Mesothelial cell of epicardium (in vitro differentiated cells): Measurements from ENCODE around the gene PRMT7. TPM values are rescaled to one million over a fixed set of nuclear protein-coding genes. Genes with fewer than 3 reads are reported as not detected.

Experiments
- DNase-seq, 2 experiments: peaks; one replicate each; pipeline ENCODE4 v3.0.0; 2021; ENCODE audit warnings: low spot score in 2 of 2; ENCODE audit not compliant: unreplicated experiment in 2 of 2
- H3K27ac Mint-ChIP-seq: 2 replicates; pipeline ENCODE4 v1.8.0; 2021; ENCODE audit warnings: mixed read lengths
- H3K27me3 Mint-ChIP-seq: 2 replicates; pipeline ENCODE4 v1.8.0; 2021; ENCODE audit warnings: low read depth, mixed read lengths
- H3K36me3 Mint-ChIP-seq: 2 replicates; pipeline ENCODE4 v1.8.0; 2021; ENCODE audit warnings: mixed read lengths
- H3K4me1 Mint-ChIP-seq: 2 replicates; pipeline ENCODE4 v1.8.0; 2021; ENCODE audit warnings: mixed read lengths
- H3K4me3 Mint-ChIP-seq: 2 replicates; pipeline ENCODE4 v1.8.0; 2021; ENCODE audit warnings: mild to moderate bottlenecking, moderate library complexity, mixed read lengths
- H3K9me3 Mint-ChIP-seq: 2 replicates; pipeline ENCODE4 v1.8.0; 2021; ENCODE audit warnings: mixed read lengths
- total RNA-seq: library from RNA; stranded (reverse); gene quantifications from 3 replicates; pipeline ENCODE4 v1.2.1, GENCODE V29; 2021
- TF ChIP-seq, protein P1 (sequence below): fragments of 200-600 bp; sonication (generic); IDR thresholded peaks from one replicate; pipeline ENCODE4 v1.5.0; 2021; ENCODE audit warnings: antibody characterized with exemption; ENCODE audit not compliant: unreplicated experiment

The PRMT7 gene
- total RNA-seq, 1 donor from 2014 or later: 77.9 TPM

DNA sequence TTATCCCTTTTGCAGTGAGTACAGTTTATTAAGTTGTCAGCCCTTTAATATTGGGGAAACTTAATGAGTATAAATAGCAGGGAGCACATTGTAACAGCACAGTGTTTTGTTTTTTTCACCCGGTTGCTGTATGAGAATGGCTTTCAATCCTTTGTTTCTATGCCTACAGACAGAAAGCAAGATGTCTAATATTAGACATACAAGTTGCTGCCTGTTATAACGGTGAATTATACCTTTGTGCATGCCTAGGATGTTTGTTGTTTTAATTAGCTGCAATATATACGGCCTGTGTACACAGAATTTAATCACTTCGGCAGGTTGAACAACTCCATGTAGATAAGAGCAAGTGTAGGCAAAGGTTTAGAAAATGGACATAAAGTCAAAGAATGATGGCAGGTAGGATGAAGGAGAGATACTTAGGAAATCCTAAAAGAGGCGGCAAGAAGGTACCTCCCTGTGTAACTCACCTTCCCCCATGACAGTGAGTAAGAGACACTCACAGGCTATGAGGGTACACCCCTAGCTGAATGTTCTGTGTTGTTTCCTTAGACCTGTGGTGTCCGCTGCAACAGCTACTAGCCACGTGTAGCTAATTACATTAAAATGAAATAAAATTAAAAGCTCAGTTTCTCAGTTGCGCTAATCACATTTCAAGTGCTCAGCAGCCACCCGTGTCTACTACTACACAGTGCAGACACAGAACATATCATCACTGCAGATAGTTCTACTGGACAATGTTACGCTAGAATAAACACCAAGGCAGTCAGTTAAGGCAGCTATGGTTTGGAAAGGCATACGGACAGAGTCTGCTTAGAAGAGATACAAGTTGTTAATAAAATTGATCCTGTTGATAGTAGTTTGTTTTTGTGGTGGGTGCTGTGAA lies 11.0 kb upstream of the PRMT7 start:
- Mint-ChIP-seq H3K27ac (peak overlapping the region; percentile 88), H3K9me3 (no peaks in the 10 kb centered on the region), H3K4me1 (peaks cover 34% of the 10 kb centered on the region), H3K27me3 (no peaks in the 10 kb centered on the region), H3K36me3 (peaks cover 32% of the 10 kb centered on the region), H3K4me3 (no peak overlapping the region)
- no peak for DNase-seq
- TF ChIP-seq, protein P1, sequence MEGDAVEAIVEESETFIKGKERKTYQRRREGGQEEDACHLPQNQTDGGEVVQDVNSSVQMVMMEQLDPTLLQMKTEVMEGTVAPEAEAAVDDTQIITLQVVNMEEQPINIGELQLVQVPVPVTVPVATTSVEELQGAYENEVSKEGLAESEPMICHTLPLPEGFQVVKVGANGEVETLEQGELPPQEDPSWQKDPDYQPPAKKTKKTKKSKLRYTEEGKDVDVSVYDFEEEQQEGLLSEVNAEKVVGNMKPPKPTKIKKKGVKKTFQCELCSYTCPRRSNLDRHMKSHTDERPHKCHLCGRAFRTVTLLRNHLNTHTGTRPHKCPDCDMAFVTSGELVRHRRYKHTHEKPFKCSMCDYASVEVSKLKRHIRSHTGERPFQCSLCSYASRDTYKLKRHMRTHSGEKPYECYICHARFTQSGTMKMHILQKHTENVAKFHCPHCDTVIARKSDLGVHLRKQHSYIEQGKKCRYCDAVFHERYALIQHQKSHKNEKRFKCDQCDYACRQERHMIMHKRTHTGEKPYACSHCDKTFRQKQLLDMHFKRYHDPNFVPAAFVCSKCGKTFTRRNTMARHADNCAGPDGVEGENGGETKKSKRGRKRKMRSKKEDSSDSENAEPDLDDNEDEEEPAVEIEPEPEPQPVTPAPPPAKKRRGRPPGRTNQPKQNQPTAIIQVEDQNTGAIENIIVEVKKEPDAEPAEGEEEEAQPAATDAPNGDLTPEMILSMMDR: no peak

DNA sequence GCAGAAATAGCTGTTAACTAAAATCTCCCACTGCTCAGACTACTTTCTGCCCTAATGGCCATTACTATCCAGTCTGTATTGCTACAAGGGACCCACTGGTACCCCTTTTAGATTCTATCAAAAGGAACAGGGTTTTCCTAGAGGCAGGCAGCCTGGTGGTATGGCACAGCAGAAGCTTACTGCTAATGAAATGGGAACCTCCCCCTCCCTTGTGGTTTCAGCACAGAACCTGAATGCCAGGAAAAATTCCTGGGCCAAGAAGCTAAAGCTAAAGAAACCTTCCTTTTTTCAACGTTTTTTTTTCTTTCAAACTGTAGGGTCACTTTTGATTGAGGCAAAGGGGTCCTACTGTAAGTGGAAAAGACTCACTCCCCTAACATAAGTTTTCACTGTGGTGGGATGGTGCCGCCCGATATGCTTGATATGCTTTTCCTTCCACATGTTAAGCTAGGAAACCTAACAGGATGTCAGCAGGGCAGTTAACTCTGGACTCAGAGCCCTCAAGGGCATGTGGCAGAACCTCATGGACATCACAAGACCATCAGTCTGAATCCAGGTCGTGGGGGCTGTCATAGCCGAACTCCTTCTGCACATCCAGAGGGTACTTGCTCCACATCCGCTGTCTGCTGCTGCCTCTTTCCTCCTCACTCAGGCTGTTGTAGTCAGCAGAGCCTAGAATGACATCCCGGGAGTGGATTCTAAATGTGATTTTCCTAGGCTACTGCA lies 9.9 kb upstream of the PRMT7 start:
- H3K9me3 Mint-ChIP-seq: no peaks in the 10 kb centered on the region
- TF ChIP-seq, protein P1: no peak
- H3K4me1 Mint-ChIP-seq: peaks cover 34% of the 10 kb centered on the region
- H3K27ac Mint-ChIP-seq: peak overlapping the region; percentile 60
- H3K27me3 Mint-ChIP-seq: no peaks in the 10 kb centered on the region
- peaks cover 40% of the 10 kb centered on the region for H3K36me3 Mint-ChIP-seq
- no peak overlapping the region for H3K4me3 Mint-ChIP-seq
- DNase-seq: no peak

DNA sequence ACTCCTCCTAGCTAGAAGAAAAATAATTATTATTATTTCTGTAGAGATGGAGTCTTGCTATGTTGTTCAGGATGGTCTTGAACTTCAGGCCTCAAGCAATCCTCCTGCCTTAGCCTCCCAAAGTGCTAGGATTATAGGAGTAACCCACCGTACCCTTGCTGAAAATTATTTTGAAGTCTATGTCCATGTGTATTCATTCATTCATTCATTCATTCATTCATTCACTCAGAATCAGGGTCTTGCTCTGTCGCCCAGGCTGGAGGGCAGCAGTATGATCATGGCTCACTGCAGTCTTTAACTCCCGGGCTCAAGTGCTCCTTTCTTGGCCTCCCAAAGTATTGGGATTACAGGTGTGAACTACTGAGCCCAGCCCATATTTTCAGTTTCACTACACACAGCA lies 4.2 kb upstream of the PRMT7 start:
- peaks cover 12% of the 10 kb centered on the region for H3K4me1 Mint-ChIP-seq
- H3K4me3 Mint-ChIP-seq: no peak overlapping the region
- TF ChIP-seq, protein P1: no peak
- H3K36me3 Mint-ChIP-seq: peaks cover 35% of the 10 kb centered on the region
- H3K27me3 Mint-ChIP-seq: no peaks in the 10 kb centered on the region
- DNase-seq: no peak
- H3K27ac Mint-ChIP-seq: no peak overlapping the region
- no peaks in the 10 kb centered on the region for H3K9me3 Mint-ChIP-seq

DNA sequence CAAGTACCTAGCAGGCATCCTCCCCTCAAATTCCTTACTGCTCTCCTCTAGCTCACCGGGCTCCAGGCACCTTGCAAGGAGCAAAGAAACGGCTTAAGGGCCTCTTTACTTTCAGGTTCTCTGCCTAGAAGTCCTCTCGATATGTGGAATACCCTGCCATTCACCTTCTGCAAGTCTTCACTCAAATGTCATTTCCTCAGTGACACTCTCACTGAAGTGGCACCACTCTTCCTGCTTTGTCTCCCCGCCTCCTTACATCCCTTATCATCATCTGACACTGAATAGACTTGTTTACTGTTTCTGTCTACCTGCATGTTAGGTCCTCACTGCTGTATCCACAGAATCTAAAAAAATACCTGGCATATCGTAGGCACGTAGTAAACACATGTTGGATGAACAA lies 1.0 kb upstream of the PRMT7 start:
- Mint-ChIP-seq H3K4me1 (peaks cover 26% of the 10 kb centered on the region), H3K9me3 (no peaks in the 10 kb centered on the region), H3K4me3 (peak overlapping the region; percentile 98), H3K36me3 (peaks cover 19% of the 10 kb centered on the region), H3K27me3 (no peaks in the 10 kb centered on the region), H3K27ac (peak overlapping the region; percentile 98)
- TF ChIP-seq, protein P1: no peak
- no peak for DNase-seq

GRCh38 chr16:68310437-68310773 lies 414 bp upstream of the PRMT7 start:
- no peak for DNase-seq
- Mint-ChIP-seq H3K9me3 (no peaks in the 10 kb centered on the region), H3K27ac (peak overlapping the region; percentile 98), H3K36me3 (peaks cover 13% of the 10 kb centered on the region), H3K27me3 (no peaks in the 10 kb centered on the region), H3K4me3 (peak overlapping the region; percentile 98), H3K4me1 (peaks cover 26% of the 10 kb centered on the region)
- TF ChIP-seq, protein P1: no peak
